AG04450 (cell line): ENCODE data around the gene RMND1. TPM values are rescaled to one million over a fixed set of nuclear protein-coding genes. Genes with fewer than 3 reads are reported as not detected.

Source experiments
- CTCF ChIA-PET: fragments of 300-600, 350-600 bp; formaldehyde crosslinking; extraction: SDS; loops from one replicate; lab custom pipeline; 2022; ENCODE audit warnings: antibody characterized with exemption, inconsistent platforms; lab: Charles Lee
- POLR2A ChIA-PET: fragments of 350-600 bp; formaldehyde crosslinking; extraction: SDS; loops from one replicate; lab custom pipeline; 2021; ENCODE audit warnings: antibody characterized with exemption, inconsistent platforms; lab: Yijun Ruan, JAX
- DNase-seq: peaks from one replicate; pipeline ENCODE4 v3.0.0-alpha.2; 2011; ENCODE audit warnings: low read depth, low spot score
- H3K27ac ChIP-seq: one replicate; pipeline ENCODE4 v1.5.1; 2012; ENCODE audit warnings: low read depth, low read length, control low read depth
- H3K27me3 ChIP-seq: one replicate; pipeline ENCODE4 v1.6.0; 2012; ENCODE audit warnings: low read length; ENCODE audit not compliant: control insufficient read depth, insufficient read depth
- H3K4me3 ChIP-seq: 2 replicates; pipeline ENCODE4 v1.5.1; 2011; ENCODE audit warnings: mild to moderate bottlenecking, low read depth, low read length, control low read depth
- H3K9me3 ChIP-seq: 2 replicates; pipeline ENCODE4 v1.5.1; 2012; ENCODE audit warnings: low read length; ENCODE audit not compliant: control insufficient read depth, insufficient read depth
- CTCF ChIP-seq: IDR thresholded peaks from 2 replicates; pipeline ENCODE4 v1.5.1; 2011; ENCODE audit warnings: low read depth, low read length, control low read depth, inconsistent platforms
- polyA plus RNA-seq: library from polyadenylated mRNA; depleted of rRNA; stranded (reverse); fragments of >200 nt; gene quantifications from 2 replicates; pipeline ENCODE4 v1.2.3, GENCODE V29; 2011

The RMND1 gene
- polyA plus RNA-seq, 1 experiment, result 27.8 TPM

- Histone ChIP-seq H3K27me3 (peaks cover 2% of the 10 kb centered on the region), H3K9me3 (no peaks in the 10 kb centered on the region; the same call in 1 of the 2 replicates), H3K4me3 (no peak overlapping the region), H3K27ac (no peak overlapping the region)
- DNase-seq, result no peak
- no peak for TF ChIP-seq CTCF
- CTCF ChIA-PET, result interaction anchor here (1.0 kb wide), 1 partner anchor 274 kb away, joined by 3 read pairs; no protein-coding TSS in a partner anchor
- POLR2A ChIA-PET, result no interaction called here
Observed at GRCh38 chr6:151490996-151491395, 39.1 kb upstream of the RMND1 start.

- no peak for DNase-seq
Observed at GRCh38 chr6:151488226-151488625, 36.3 kb upstream of the RMND1 start.

GRCh38 chr6:151483994-151484393, 32.1 kb upstream of the RMND1 start:
- Histone ChIP-seq H3K27ac (no peak overlapping the region), H3K9me3 (no peaks in the 10 kb centered on the region), H3K4me3 (no peak overlapping the region), H3K27me3 (no peaks in the 10 kb centered on the region)
- no peak for TF ChIP-seq CTCF
- ChIA-PET CTCF (interaction anchor here (0.8 to 1.2 kb wide), 2 partner anchors 8 to 43 kb away, joined by 3 read pairs; no protein-coding TSS in a partner anchor), POLR2A (no interaction called here)
- DNase-seq, result no peak

More at GRCh38 chr6:151488226-151488625, 36.3 kb upstream of the RMND1 start:
- CTCF ChIA-PET, result interaction anchor here (1.3 to 1.5 kb wide), 2 partner anchors 12 to 82 kb away, joined by 3 to 5 read pairs; no protein-coding TSS in a partner anchor
- H3K27ac ChIP-seq, result no peak overlapping the region
- H3K9me3 ChIP-seq, result no peaks in the 10 kb centered on the region
- no peak overlapping the region for H3K4me3 ChIP-seq
- TF ChIP-seq CTCF, result no peak
- POLR2A ChIA-PET, result interaction anchor here (0.6 kb wide), 1 partner anchor 54 kb away, joined by 5 read pairs; no protein-coding TSS in a partner anchor
- H3K27me3 ChIP-seq, result peaks cover 2% of the 10 kb centered on the region

- no peak overlapping the region for H3K27ac ChIP-seq
- no peak for TF ChIP-seq CTCF
- H3K27me3 ChIP-seq, result no peaks in the 10 kb centered on the region
- H3K9me3 ChIP-seq, result no peaks in the 10 kb centered on the region
- DNase-seq, result no peak
- peak overlapping the region; percentile 15 for H3K4me3 ChIP-seq
- ChIA-PET CTCF (interaction anchor here (0.6 to 2.0 kb wide), 3 partner anchors 10 to 109 kb away, joined by 3 to 7 read pairs (median 5); no protein-coding TSS in a partner anchor), POLR2A (no interaction called here)
Observed at GRCh38 chr6:151482290-151482689, 30.4 kb upstream of the RMND1 start.

GRCh38 chr6:151481786-151482185, 29.9 kb upstream of the RMND1 start:
- H3K27ac ChIP-seq, result no peak overlapping the region
- ChIA-PET CTCF (interaction anchor here (0.6 to 2.0 kb wide), 3 partner anchors 9 to 110 kb away, joined by 3 to 7 read pairs (median 5); no protein-coding TSS in a partner anchor), POLR2A (no interaction called here)
- H3K4me3 ChIP-seq, result no peak overlapping the region
- no peaks in the 10 kb centered on the region for H3K9me3 ChIP-seq
- TF ChIP-seq CTCF, result no peak
- no peaks in the 10 kb centered on the region for H3K27me3 ChIP-seq
- DNase-seq, result no peak
